Calu3 (cell line): ENCODE results near the gene TMEM106A. TPM values are rescaled to one million over a fixed set of nuclear protein-coding genes. Genes with fewer than 3 reads are reported as not detected.
"Not testable (repeated sequence)": the region's sequence is repeated elsewhere in the genome, so short reads cannot be mapped to it uniquely, and the experiment has no call there.

ENCODE experiments used
- BruUV-seq: library from RNA; stranded (reverse); fragments of 400-500 nt; replicated peaks from 2 replicates; lab custom pipeline; 2021; lab: Mats Ljungman, UMichigan
- CTCF ChIA-PET: fragments of 300-600 bp; sonication (Branson Sonifier 250); formaldehyde crosslinking; loops from one replicate; lab custom pipeline; 2022; ENCODE audit warnings: antibody characterized with exemption; lab: Charles Lee
- DNase-seq: peaks from one replicate; pipeline ENCODE4 v3.0.0; 2022
- H3K27ac Mint-ChIP-seq: one replicate; pipeline ENCODE4 v1.8.0; 2022; ENCODE audit warnings: mixed read lengths; ENCODE audit not compliant: unreplicated experiment
- H3K27me3 Mint-ChIP-seq: one replicate; pipeline ENCODE4 v1.8.0; 2022; ENCODE audit warnings: mixed read lengths; ENCODE audit not compliant: unreplicated experiment
- H3K36me3 Mint-ChIP-seq: one replicate; pipeline ENCODE4 v1.8.0; 2022; ENCODE audit warnings: mild to moderate bottlenecking, moderate library complexity, mixed read lengths; ENCODE audit not compliant: insufficient read depth, unreplicated experiment
- H3K4me1 Mint-ChIP-seq: one replicate; pipeline ENCODE4 v1.8.0; 2022; ENCODE audit warnings: mild to moderate bottlenecking, low read depth, mixed read lengths; ENCODE audit not compliant: unreplicated experiment
- H3K4me3 Mint-ChIP-seq: one replicate; pipeline ENCODE4 v1.8.0; 2022; ENCODE audit warnings: mild to moderate bottlenecking, low read depth, moderate library complexity, mixed read lengths; ENCODE audit not compliant: unreplicated experiment
- H3K9me3 Mint-ChIP-seq: one replicate; pipeline ENCODE4 v1.8.0; 2022; ENCODE audit warnings: low read depth, mixed read lengths; ENCODE audit not compliant: unreplicated experiment
- intact Hi-C: fragments of 100-400 bp; cut with micrococcal nuclease; formaldehyde crosslinking; loops from one replicate; pipeline ENCODE4 v1.10.0; 2022; ENCODE audit not compliant: unreplicated experiment
- total RNA-seq: library from RNA; stranded (reverse); gene quantifications from 2 replicates; pipeline ENCODE4 v1.2.3, GENCODE V29; 2022

Gene TMEM106A
- total RNA-seq, 1 experiment from 2014 or later = 5.2 TPM

- BruUV-seq, H3K4me3 Mint-ChIP-seq, H3K9me3 Mint-ChIP-seq, intact Hi-C loops, H3K36me3 Mint-ChIP-seq, CTCF ChIA-PET, DNase-seq, H3K27ac Mint-ChIP-seq, H3K27me3 Mint-ChIP-seq, H3K4me1 Mint-ChIP-seq: not testable (repeated sequence)
Observed at GRCh38 chr17:43239597-43239996, 27.9 kb downstream of the TMEM106A start.

- H3K4me3 Mint-ChIP-seq, H3K9me3 Mint-ChIP-seq, CTCF ChIA-PET, H3K4me1 Mint-ChIP-seq, H3K36me3 Mint-ChIP-seq, H3K27me3 Mint-ChIP-seq, H3K27ac Mint-ChIP-seq, DNase-seq, BruUV-seq, intact Hi-C loops: not testable (repeated sequence)
Observed at GRCh38 chr17:43240596-43241352, 29.1 kb downstream of the TMEM106A start.

DNA sequence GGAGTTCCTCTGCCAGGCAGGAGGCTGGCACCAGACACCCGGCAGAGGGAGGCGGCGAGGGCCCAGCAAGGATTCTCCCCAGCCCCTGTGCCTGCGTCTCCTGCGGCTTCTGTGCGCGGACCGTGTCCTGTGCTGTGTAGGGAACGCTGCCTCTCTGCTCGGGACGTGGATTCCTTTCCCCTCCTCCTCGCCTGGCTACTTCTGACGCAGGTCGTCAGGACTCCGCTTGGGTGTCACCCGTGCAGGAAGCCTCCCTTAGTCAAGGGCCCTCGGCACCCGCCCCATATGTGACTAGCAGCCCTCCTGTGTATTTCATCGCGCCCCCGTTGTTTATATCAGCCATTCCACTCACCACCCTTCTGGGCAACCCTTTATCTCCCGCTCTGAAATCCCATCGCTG lies 34.8 kb downstream of the TMEM106A start:
- H3K9me3 Mint-ChIP-seq, intact Hi-C loops, H3K27me3 Mint-ChIP-seq, CTCF ChIA-PET, H3K36me3 Mint-ChIP-seq, H3K4me1 Mint-ChIP-seq, H3K4me3 Mint-ChIP-seq, BruUV-seq, H3K27ac Mint-ChIP-seq: not testable (repeated sequence)
- peak; percentile 71 for DNase-seq

Other genes starting within 250 kb of the TMEM106A start
- 93.7 and 96.6 TPM in 2 replicates for gene AARSD1, start 247.4 kb upstream of the TMEM106A start, total RNA-seq
- gene PTGES3L, start 231.8 kb upstream of the TMEM106A start, total RNA-seq = 2.0 and 2.1 TPM in 2 replicates
- 32.8 and 35.4 TPM in 2 replicates for gene RUNDC1, start 231.3 kb upstream of the TMEM106A start, total RNA-seq
- gene RPL27, start 213.5 kb upstream of the TMEM106A start, total RNA-seq = 1,193 and 1,292 TPM in 2 replicates
- gene IFI35, start 205.1 kb upstream of the TMEM106A start, total RNA-seq = 98.6 and 195 TPM in 2 replicates
- gene VAT1, start 189.5 kb upstream of the TMEM106A start, total RNA-seq = 149 and 156 TPM in 2 replicates
- gene RND2, start 186.6 kb upstream of the TMEM106A start, total RNA-seq = 0.15 and 0.40 TPM in 2 replicates
- 62.7 and 67.1 TPM in 2 replicates for gene BRCA1, start 86.5 kb upstream of the TMEM106A start, total RNA-seq
- 89.0 and 101 TPM in 2 replicates for gene NBR1, start 40.7 kb upstream of the TMEM106A start, total RNA-seq
- gene CCDC200, start 16.7 kb downstream of the TMEM106A start, total RNA-seq = not detected in 2 replicates
- 5,045 and 5,662 TPM in 2 replicates for gene RNU2-1, start 22.1 kb downstream of the TMEM106A start, total RNA-seq
- 3.4 TPM in 2 replicates for gene ARL4D, start 187.1 kb downstream of the TMEM106A start, total RNA-seq